ENCODE measurements around the gene MAGEA12. TPM values are rescaled to one million over a fixed set of nuclear protein-coding genes. Genes with fewer than 3 reads are reported as not detected.

The MAGEA12 gene, protein sequence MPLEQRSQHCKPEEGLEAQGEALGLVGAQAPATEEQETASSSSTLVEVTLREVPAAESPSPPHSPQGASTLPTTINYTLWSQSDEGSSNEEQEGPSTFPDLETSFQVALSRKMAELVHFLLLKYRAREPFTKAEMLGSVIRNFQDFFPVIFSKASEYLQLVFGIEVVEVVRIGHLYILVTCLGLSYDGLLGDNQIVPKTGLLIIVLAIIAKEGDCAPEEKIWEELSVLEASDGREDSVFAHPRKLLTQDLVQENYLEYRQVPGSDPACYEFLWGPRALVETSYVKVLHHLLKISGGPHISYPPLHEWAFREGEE
- total RNA-seq = not detected in 2 replicates

DNA sequence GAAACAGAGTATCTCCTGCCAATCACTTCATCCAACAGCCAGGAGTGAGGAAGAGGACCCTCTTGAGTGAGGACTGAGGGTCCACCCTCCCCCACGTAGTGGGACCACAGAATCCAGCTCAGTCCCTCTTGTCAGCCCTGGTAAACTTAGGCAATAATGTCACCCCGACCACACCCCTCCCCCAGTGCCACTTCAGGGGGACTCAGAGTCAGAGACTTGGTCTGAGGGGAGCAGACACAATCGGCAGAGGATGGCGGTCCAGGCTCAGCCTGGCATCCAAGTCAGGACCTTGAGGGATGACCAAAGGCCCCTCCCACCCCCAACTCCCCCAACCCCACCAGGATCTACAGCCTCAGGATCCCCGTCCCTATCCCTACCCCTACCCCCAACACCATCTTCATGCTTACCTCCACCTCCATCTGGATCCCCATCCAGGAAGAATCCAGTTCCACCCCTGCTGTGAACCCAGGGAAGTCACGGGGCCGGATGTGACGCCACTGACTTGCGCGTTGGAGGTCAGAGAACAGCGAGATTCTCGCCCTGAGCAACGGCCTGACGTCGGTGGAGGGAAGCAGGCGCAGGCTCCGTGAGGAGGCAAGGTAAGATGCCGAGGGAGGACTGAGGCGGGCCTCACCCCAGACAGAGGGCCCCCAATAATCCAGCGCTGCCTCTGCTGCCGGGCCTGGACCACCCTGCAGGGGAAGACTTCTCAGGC lies at the start of gene MAGEA12, which contains the start of gene CSAG1:
Gene MAGEA12 (plus strand): TSS at position 497 of the 715 bp plus-strand sequence. CDS start 2,405 bp downstream, outside the sequence.
Gene CSAG1 (minus strand): TSS at position 461 of the 715 bp plus-strand sequence. CDS start 1,261 bp downstream, outside the sequence.

DNA sequence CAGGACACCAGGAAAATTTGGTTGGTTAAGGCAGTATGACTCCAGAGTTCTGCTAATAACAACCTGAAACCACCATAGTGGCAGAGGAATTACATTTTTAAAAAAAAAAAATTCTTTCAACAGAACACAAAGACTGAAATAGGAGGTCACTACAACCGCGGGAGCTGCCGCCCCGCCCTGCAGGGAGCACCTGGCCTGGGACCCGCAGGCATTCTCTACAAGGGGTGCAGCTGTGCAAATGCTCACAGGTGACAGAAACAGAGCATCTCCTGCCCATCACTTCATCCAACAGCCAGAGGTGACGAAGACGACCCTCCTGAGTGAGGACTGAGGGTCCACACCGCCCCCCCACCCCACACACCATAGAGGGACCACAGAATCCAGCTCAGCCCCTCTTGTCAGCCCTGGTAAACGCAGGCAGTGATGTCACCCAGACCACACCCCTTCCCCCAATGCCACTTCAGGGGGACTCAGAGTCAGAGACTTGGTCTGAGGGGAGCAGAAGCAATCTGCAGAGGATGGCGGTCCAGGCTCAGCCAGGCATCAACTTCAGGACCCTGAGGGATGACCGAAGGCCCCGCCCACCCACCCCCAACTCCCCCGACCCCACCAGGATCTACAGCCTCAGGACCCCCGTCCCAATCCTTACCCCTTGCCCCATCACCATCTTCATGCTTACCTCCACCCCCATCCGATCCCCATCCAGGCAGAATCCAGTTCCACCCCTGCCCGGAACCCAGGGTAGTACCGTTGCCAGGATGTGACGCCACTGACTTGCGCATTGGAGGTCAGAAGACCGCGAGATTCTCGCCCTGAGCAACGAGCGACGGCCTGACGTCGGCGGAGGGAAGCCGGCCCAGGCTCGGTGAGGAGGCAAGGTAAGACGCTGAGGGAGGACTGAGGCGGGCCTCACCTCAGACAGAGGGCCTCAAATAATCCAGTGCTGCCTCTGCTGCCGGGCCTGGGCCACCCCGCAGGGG lies 35.3 kb upstream of the MAGEA12 start, which contains the start of gene MAGEA3:
Gene MAGEA3 (plus strand): TSS at position 843 of the 980 bp plus-strand sequence. CDS start 2,039 bp downstream, outside the sequence.

DNA sequence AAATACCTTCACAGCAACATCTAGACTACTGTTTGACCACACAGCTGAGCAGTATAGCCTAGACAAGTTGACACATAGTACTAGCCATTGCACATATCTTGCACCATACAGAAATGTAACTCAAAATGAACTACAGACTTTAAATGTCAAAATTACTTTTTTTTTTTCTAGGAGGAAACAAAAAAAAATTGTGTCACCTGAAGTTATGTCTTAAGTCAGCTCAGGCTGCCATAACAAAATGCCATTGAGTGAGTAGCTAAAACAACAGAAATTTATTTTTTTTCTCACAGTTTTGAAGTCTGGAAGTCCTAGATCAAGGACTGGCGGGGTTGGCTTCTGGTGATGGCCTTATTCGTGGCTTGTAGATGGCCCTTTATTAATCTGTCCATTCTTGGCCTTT lies 24.4 kb upstream of the MAGEA12 start, which contains the start of gene CSAG2:
Gene CSAG2 (minus strand): TSS at position 101 of the 400 bp plus-strand sequence. CDS start 161 bp downstream, outside the sequence.

DNA sequence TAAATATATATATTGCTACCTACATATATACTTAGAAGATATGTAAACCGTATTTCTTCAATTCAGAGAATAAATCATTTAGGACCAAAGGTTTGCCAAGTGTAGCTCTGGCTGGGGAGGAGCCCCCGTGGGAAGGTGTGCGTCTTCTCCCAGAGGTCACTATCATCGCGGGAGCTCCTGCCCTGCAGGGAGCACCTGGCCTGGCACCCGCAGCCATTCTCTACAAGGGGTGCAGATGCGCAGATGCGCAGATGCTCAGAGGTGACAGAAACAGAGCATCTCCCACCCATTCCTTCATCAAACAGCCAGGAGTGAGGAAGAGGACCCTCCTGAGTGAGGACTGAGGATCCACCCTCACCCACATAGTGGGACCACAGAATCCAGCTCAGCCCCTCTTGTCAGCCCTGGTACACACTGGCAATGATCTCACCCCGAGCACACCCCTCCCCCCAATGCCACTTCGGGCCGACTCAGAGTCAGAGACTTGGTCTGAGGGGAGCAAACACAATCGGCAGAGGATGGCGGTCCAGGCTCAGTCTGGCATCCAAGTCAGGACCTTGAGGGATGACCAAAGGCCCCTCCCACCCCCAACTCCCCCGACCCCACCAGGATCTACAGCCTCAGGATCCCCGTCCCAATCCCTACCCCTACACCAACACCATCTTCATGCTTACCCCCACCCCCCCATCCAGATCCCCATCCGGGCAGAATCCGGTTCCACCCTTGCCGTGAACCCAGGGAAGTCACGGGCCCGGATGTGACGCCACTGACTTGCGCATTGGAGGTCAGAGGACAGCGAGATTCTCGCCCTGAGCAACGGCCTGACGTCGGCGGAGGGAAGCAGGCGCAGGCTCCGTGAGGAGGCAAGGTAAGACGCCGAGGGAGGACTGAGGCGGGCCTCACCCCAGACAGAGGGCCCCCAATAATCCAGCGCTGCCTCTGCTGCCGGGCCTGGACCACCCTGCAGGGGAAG lies 19.5 kb upstream of the MAGEA12 start, which contains the start of gene MAGEA2B:
Gene MAGEA2B (plus strand): TSS at position 814 of the 973 bp plus-strand sequence. CDS start 2,479 bp downstream, outside the sequence.

DNA sequence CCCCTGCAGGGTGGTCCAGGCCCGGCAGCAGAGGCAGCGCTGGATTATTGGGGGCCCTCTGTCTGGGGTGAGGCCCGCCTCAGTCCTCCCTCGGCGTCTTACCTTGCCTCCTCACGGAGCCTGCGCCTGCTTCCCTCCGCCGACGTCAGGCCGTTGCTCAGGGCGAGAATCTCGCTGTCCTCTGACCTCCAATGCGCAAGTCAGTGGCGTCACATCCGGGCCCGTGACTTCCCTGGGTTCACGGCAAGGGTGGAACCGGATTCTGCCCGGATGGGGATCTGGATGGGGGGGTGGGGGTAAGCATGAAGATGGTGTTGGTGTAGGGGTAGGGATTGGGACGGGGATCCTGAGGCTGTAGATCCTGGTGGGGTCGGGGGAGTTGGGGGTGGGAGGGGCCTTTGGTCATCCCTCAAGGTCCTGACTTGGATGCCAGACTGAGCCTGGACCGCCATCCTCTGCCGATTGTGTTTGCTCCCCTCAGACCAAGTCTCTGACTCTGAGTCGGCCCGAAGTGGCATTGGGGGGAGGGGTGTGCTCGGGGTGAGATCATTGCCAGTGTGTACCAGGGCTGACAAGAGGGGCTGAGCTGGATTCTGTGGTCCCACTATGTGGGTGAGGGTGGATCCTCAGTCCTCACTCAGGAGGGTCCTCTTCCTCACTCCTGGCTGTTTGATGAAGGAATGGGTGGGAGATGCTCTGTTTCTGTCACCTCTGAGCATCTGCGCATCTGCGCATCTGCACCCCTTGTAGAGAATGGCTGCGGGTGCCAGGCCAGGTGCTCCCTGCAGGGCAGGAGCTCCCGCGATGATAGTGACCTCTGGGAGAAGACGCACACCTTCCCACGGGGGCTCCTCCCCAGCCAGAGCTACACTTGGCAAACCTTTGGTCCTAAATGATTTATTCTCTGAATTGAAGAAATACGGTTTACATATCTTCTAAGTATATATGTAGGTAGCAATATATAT lies 20.4 kb downstream of the MAGEA12 start, which contains the start of gene MAGEA2:
Gene MAGEA2 (minus strand): TSS at position 157 of the 965 bp plus-strand sequence. CDS start 2,479 bp downstream, outside the sequence.

DNA sequence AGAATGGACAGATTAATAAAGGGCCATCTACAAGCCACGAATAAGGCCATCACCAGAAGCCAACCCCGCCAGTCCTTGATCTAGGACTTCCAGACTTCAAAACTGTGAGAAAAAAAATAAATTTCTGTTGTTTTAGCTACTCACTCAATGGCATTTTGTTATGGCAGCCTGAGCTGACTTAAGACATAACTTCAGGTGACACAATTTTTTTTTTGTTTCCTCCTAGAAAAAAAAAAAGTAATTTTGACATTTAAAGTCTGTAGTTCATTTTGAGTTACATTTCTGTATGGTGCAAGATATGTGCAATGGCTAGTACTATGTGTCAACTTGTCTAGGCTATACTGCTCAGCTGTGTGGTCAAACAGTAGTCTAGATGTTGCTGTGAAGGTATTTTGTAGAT lies 25.4 kb downstream of the MAGEA12 start, which contains the start of gene CSAG3:
Gene CSAG3 (plus strand): TSS at position 301 of the 400 bp plus-strand sequence.

DNA sequence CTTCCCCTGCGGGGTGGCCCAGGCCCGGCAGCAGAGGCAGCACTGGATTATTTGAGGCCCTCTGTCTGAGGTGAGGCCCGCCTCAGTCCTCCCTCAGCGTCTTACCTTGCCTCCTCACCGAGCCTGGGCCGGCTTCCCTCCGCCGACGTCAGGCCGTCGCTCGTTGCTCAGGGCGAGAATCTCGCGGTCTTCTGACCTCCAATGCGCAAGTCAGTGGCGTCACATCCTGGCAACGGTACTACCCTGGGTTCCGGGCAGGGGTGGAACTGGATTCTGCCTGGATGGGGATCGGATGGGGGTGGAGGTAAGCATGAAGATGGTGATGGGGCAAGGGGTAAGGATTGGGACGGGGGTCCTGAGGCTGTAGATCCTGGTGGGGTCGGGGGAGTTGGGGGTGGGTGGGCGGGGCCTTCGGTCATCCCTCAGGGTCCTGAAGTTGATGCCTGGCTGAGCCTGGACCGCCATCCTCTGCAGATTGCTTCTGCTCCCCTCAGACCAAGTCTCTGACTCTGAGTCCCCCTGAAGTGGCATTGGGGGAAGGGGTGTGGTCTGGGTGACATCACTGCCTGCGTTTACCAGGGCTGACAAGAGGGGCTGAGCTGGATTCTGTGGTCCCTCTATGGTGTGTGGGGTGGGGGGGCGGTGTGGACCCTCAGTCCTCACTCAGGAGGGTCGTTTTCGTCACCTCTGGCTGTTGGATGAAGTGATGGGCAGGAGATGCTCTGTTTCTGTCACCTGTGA lies 36.2 kb downstream of the MAGEA12 start, which contains the start of gene MAGEA6:
Gene MAGEA6 (minus strand): TSS at position 141 of the 741 bp plus-strand sequence. CDS start 2,039 bp downstream, outside the sequence.

Other genes starting within 250 kb of the MAGEA12 start
- not detected in 2 replicates for gene GABRQ, start 95.9 kb upstream of the MAGEA12 start, total RNA-seq
- gene MAGEA3, start 35.0 kb upstream of the MAGEA12 start, total RNA-seq = not detected in 2 replicates
- not detected in 2 replicates for gene CSAG2, start 24.5 kb upstream of the MAGEA12 start, total RNA-seq
- not detected in 2 replicates for gene MAGEA2B, start 19.1 kb upstream of the MAGEA12 start, total RNA-seq
- not detected in 2 replicates for gene CSAG1, start within 50 bp of the MAGEA12 start, total RNA-seq
- not detected in 2 replicates for gene MAGEA2, start 20.1 kb downstream of the MAGEA12 start, total RNA-seq
- gene CSAG3, start 25.5 kb downstream of the MAGEA12 start, total RNA-seq = not detected in 2 replicates
- not detected in 2 replicates for gene MAGEA6, start 35.9 kb downstream of the MAGEA12 start, total RNA-seq
- 21.7 and 26.0 TPM in 2 replicates for gene CETN2, start 97.0 kb downstream of the MAGEA12 start, total RNA-seq
- gene NSDHL, start 97.3 kb downstream of the MAGEA12 start, total RNA-seq = 12.1 and 16.7 TPM in 2 replicates
- 21.7 and 27.8 TPM in 2 replicates for gene ZNF185, start 164.3 kb downstream of the MAGEA12 start, total RNA-seq